Measurements from ENCODE around the gene RALGAPA2.

RALGAPA2 gene

GRCh38 chr20:20423117-20423516, 289.3 kb downstream of the RALGAPA2 start:
- TF ChIP-seq ISL1 (CRISPR knock-in tag; IDR thresholded peaks at IDR 0.05) = no peak
- TF ChIP-seq CSRNP3 (CRISPR knock-in tag; IDR thresholded peaks at IDR 0.05) = no peak
- ATAC-seq = no peak

GRCh38 chr20:20417876-20418676, 294.4 kb downstream of the RALGAPA2 start:
- no peak for TF ChIP-seq OSR1 (CRISPR knock-in tag; IDR thresholded peaks at IDR 0.05)
- no peak for TF ChIP-seq ZNF8 (CRISPR knock-in tag; IDR thresholded peaks at IDR 0.05)
- no peak for TF ChIP-seq ZNF565 (CRISPR knock-in tag; conservative IDR thresholded peaks at IDR 0.05; ENCODE audit: low read depth)
- no peak for TF ChIP-seq ZFP3 (CRISPR knock-in tag; IDR thresholded peaks at IDR 0.05)
- no peak for ATAC-seq

- no peak for ATAC-seq
- TF ChIP-seq PATZ1 (CRISPR knock-in tag; IDR thresholded peaks at IDR 0.05; ENCODE audit: borderline replicate concordance) (no peak), GLIS3 (CRISPR knock-in tag; IDR thresholded peaks at IDR 0.05) (no peak), SNAI2 (CRISPR knock-in tag; IDR thresholded peaks at IDR 0.05) (no peak), POU6F1 (CRISPR knock-in tag; IDR thresholded peaks at IDR 0.05; ENCODE audit: borderline replicate concordance, low read depth) (no peak)
These were observed 297.1 kb downstream of the RALGAPA2 start for GRCh38 chr20:20415321-20415720.

GRCh38 chr20:20414640-20415220, 297.7 kb downstream of the RALGAPA2 start:
- ATAC-seq = no peak
- TF ChIP-seq OSR1 (CRISPR knock-in tag; IDR thresholded peaks at IDR 0.05) = no peak
- TF ChIP-seq ZNF70 (CRISPR knock-in tag; IDR thresholded peaks at IDR 0.05) = no peak
- no peak for TF ChIP-seq CREB5 (CRISPR knock-in tag; IDR thresholded peaks at IDR 0.05; ENCODE audit: low read depth)
- no peak for TF ChIP-seq POU6F1 (CRISPR knock-in tag; IDR thresholded peaks at IDR 0.05; ENCODE audit: borderline replicate concordance, low read depth)
- no peak for TF ChIP-seq PATZ1 (CRISPR knock-in tag; IDR thresholded peaks at IDR 0.05; ENCODE audit: borderline replicate concordance)
- TF ChIP-seq CSRNP3 (CRISPR knock-in tag; IDR thresholded peaks at IDR 0.05) = no peak
- TF ChIP-seq SNAI2 (CRISPR knock-in tag; IDR thresholded peaks at IDR 0.05) = no peak
- no peak for TF ChIP-seq TOX (CRISPR knock-in tag; IDR thresholded peaks at IDR 0.05; ENCODE audit: borderline replicate concordance)
- no peak for TF ChIP-seq ZNF8 (CRISPR knock-in tag; IDR thresholded peaks at IDR 0.05)
- no peak for TF ChIP-seq ZNF565 (CRISPR knock-in tag; conservative IDR thresholded peaks at IDR 0.05; ENCODE audit: low read depth)
- TF ChIP-seq RARB (CRISPR knock-in tag; IDR thresholded peaks at IDR 0.05) = no peak
- no peak for TF ChIP-seq ZFP30 (CRISPR knock-in tag; IDR thresholded peaks at IDR 0.05)
- no peak for TF ChIP-seq ESRRG (CRISPR knock-in tag; IDR thresholded peaks at IDR 0.05)
- no peak for TF ChIP-seq ZC3H10 (CRISPR knock-in tag; IDR thresholded peaks at IDR 0.05)
- TF ChIP-seq ISL1 (CRISPR knock-in tag; IDR thresholded peaks at IDR 0.05) = no peak
- TF ChIP-seq ARNTL (CRISPR knock-in tag; IDR thresholded peaks at IDR 0.05; ENCODE audit: borderline replicate concordance, low read depth) = no peak
- no peak for TF ChIP-seq ZFP3 (CRISPR knock-in tag; IDR thresholded peaks at IDR 0.05)
- TF ChIP-seq CSDC2 (CRISPR knock-in tag; IDR thresholded peaks at IDR 0.05) = no peak
